ENCODE measurements around the gene ANKRD50.

The ANKRD50 gene

GRCh38 chr4:124633285-124633941 is 79.1 kb downstream of the ANKRD50 start:
- DNase-seq (ENCODE audit: low spot score), result no peak

- no peak for DNase-seq (ENCODE audit: low spot score)
Measured at GRCh38 chr4:124632439-124632838, 80.1 kb downstream of the ANKRD50 start.

- DNase-seq (ENCODE audit: low spot score), result no peak
Measured at GRCh38 chr4:124631760-124632159, 80.8 kb downstream of the ANKRD50 start.

DNA sequence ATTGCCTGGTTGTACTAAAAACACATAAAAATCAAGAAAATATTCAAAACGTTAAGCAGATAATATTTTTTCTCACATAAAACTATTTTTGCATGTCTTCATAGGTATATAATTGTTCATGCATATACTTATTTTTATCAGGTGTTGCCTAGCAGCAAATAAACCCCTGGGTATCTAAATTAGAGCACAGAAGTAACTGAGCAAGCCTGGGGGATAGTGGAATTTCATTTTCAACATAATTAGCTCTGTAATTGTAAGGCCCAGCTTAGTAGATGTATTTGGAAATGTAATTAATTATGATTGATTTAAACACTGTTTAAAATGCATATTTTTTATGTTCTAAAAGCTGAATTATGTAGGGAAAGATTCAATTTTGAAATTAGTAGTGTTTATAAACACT is 82.9 kb downstream of the ANKRD50 start:
- no peak for DNase-seq (ENCODE audit: low spot score)
